Caco-2 (cell line): ENCODE measurements around the gene KIRREL3. TPM values are rescaled to one million over a fixed set of nuclear protein-coding genes. Genes with fewer than 3 reads are reported as not detected.

Experiments
- BruUV-seq: library from RNA; stranded (reverse); fragments of 400-500 nt; replicated peaks from 2 replicates; lab custom pipeline; 2021; lab: Mats Ljungman, UMichigan
- CTCF ChIA-PET: fragments of 300-600 bp; sonication (Branson Sonifier 250); formaldehyde crosslinking; loops from one replicate; lab custom pipeline; 2022; ENCODE audit warnings: antibody characterized with exemption; lab: Charles Lee
- POLR2A ChIA-PET: fragments of 300-600 bp; sonication (Branson Sonifier 250); formaldehyde crosslinking; loops from one replicate; lab custom pipeline; 2022; ENCODE audit warnings: antibody characterized with exemption; lab: Charles Lee
- DNase-seq, 2 experiments: peaks; one replicate each; pipeline versions ENCODE4 v3.0.0 to v3.0.0-alpha.2; 2020 to 2022
- H3K27me3 ChIP-seq: replicated peaks from 2 replicates; pipeline ENCODE4 v1.6.0; 2011; ENCODE audit warnings: low read length; ENCODE audit not compliant: control insufficient read depth, insufficient read depth
- H3K36me3 ChIP-seq: 2 replicates; pipeline ENCODE4 v1.5.1; 2011; ENCODE audit warnings: low read length; ENCODE audit not compliant: control insufficient read depth, insufficient read depth
- H3K4me1 ChIP-seq: fragments of 250-450 bp; sonication (Bioruptor Pico); 2 replicates; pipeline ENCODE4 v1.5.1; 2020; ENCODE audit warnings: mild to moderate bottlenecking
- H3K4me3 ChIP-seq: 2 replicates; pipeline ENCODE4 v1.5.1; 2011; ENCODE audit warnings: low read depth, mild to moderate bottlenecking, control low read depth, low read length
- H3K9me3 ChIP-seq: fragments of 250-450 bp; sonication (Bioruptor Pico); 2 replicates; pipeline ENCODE4 v1.5.1; 2020; ENCODE audit warnings: mild to moderate bottlenecking, moderate library complexity
- H3K27ac Mint-ChIP-seq: one replicate; pipeline ENCODE4 v1.8.0; 2022; ENCODE audit warnings: mixed read lengths; ENCODE audit not compliant: unreplicated experiment
- H3K27me3 Mint-ChIP-seq: one replicate; pipeline ENCODE4 v1.8.0; 2022; ENCODE audit warnings: mixed read lengths; ENCODE audit not compliant: insufficient read depth, unreplicated experiment
- H3K36me3 Mint-ChIP-seq: one replicate; pipeline ENCODE4 v1.8.0; 2022; ENCODE audit warnings: mild to moderate bottlenecking, mixed read lengths; ENCODE audit not compliant: insufficient read depth, unreplicated experiment
- H3K4me1 Mint-ChIP-seq: one replicate; pipeline ENCODE4 v1.8.0; 2022; ENCODE audit warnings: low read depth, mixed read lengths; ENCODE audit not compliant: unreplicated experiment
- H3K4me3 Mint-ChIP-seq: one replicate; pipeline ENCODE4 v1.8.0; 2022; ENCODE audit warnings: mild to moderate bottlenecking, moderate library complexity, mixed read lengths; ENCODE audit not compliant: unreplicated experiment
- H3K9me3 Mint-ChIP-seq: one replicate; pipeline ENCODE4 v1.8.0; 2022; ENCODE audit warnings: mixed read lengths; ENCODE audit not compliant: unreplicated experiment
- CTCF ChIP-seq, 2 experiments: fragments of 200-600 bp in 1 of 2; IDR thresholded peaks; 1 replicate in 1 of 2; 2 replicates in 1 of 2; pipeline versions ENCODE4 v1.5.1 to v1.8.0; 2011 to 2022; ENCODE audit warnings: antibody characterized with exemption in 1 of 2, control low read depth in 1 of 2, inconsistent platforms in 1 of 2, low read depth in 1 of 2, low read length in 1 of 2, mild to moderate bottlenecking in 1 of 2, moderate library complexity in 1 of 2; ENCODE audit not compliant: insufficient read depth in 1 of 2, severe bottlenecking in 1 of 2, unreplicated experiment in 1 of 2
- intact Hi-C: fragments of 100-400 bp; cut with micrococcal nuclease; formaldehyde crosslinking; loops from one replicate; pipeline ENCODE4 v1.10.0; 2022; ENCODE audit not compliant: unreplicated experiment
- total RNA-seq: library from RNA; stranded (reverse); gene quantifications from 2 replicates; pipeline ENCODE4 v1.2.3, GENCODE V29; 2022

Gene KIRREL3
- total RNA-seq, 1 experiment from 2014 or later: not detected

GRCh38 chr11:126790550-126791081 lies 210.0 kb downstream of the KIRREL3 start:
- Mint-ChIP-seq H3K4me3 (no peak overlapping the region), H3K36me3 (no peaks in the 10 kb centered on the region), H3K4me1 (no peaks in the 10 kb centered on the region), H3K27me3 (peaks cover 23% of the 10 kb centered on the region), H3K27ac (no peak overlapping the region), H3K9me3 (no peaks in the 10 kb centered on the region)
- POLR2A ChIA-PET: no interaction called here
- no TSS peak for BruUV-seq
- no peak for TF ChIP-seq CTCF (IDR thresholded peaks at IDR 0.05; ENCODE audit: insufficient read depth in 1 of 2, low read depth in 1 of 2, low read length in 1 of 2, severe bottlenecking in 1 of 2, unreplicated experiment in 1 of 2)
- DNase-seq: no peak
- Histone ChIP-seq H3K4me3 (no peak overlapping the region), H3K9me3 (no peaks in the 10 kb centered on the region), H3K27me3 (no peaks in the 10 kb centered on the region), H3K36me3 (no peaks in the 10 kb centered on the region), H3K4me1 (no peaks in the 10 kb centered on the region)
- intact Hi-C loops: no loop called here
- CTCF ChIA-PET: no interaction called here

- H3K36me3 ChIP-seq: no peaks in the 10 kb centered on the region
- peaks cover 21% of the 10 kb centered on the region for H3K27me3 Mint-ChIP-seq
- no peak overlapping the region for H3K4me3 ChIP-seq
- BruUV-seq: no TSS peak
- no peak overlapping the region for H3K4me3 Mint-ChIP-seq
- ChIA-PET CTCF (no interaction called here), POLR2A (no interaction called here)
- H3K9me3 ChIP-seq: no peaks in the 10 kb centered on the region
- H3K27me3 ChIP-seq: no peaks in the 10 kb centered on the region
- no peaks in the 10 kb centered on the region for H3K36me3 Mint-ChIP-seq
- no peaks in the 10 kb centered on the region for H3K4me1 Mint-ChIP-seq
- TF ChIP-seq CTCF (IDR thresholded peaks at IDR 0.05; ENCODE audit: insufficient read depth in 1 of 2, low read depth in 1 of 2, low read length in 1 of 2, severe bottlenecking in 1 of 2, unreplicated experiment in 1 of 2): no peak
- no peaks in the 10 kb centered on the region for H3K4me1 ChIP-seq
- no peaks in the 10 kb centered on the region for H3K9me3 Mint-ChIP-seq
- no peak overlapping the region for H3K27ac Mint-ChIP-seq
- intact Hi-C loops: no loop called here
- no peak for DNase-seq
Observed at GRCh38 chr11:126782810-126783209, 217.8 kb downstream of the KIRREL3 start.

GRCh38 chr11:126781942-126782341 lies 218.6 kb downstream of the KIRREL3 start:
- ChIA-PET CTCF (no interaction called here), POLR2A (no interaction called here)
- no peak for TF ChIP-seq CTCF (IDR thresholded peaks at IDR 0.05; ENCODE audit: insufficient read depth in 1 of 2, low read depth in 1 of 2, low read length in 1 of 2, severe bottlenecking in 1 of 2, unreplicated experiment in 1 of 2)
- H3K36me3 ChIP-seq: no peaks in the 10 kb centered on the region
- H3K9me3 ChIP-seq: no peaks in the 10 kb centered on the region
- H3K27me3 Mint-ChIP-seq: peaks cover 23% of the 10 kb centered on the region
- DNase-seq: no peak
- no peaks in the 10 kb centered on the region for H3K36me3 Mint-ChIP-seq
- no peaks in the 10 kb centered on the region for H3K27me3 ChIP-seq
- H3K27ac Mint-ChIP-seq: no peak overlapping the region
- H3K4me3 Mint-ChIP-seq: no peak overlapping the region
- intact Hi-C loops: no loop called here
- H3K4me3 ChIP-seq: no peak overlapping the region
- no peaks in the 10 kb centered on the region for H3K4me1 ChIP-seq
- no peaks in the 10 kb centered on the region for H3K9me3 Mint-ChIP-seq
- no TSS peak for BruUV-seq
- no peaks in the 10 kb centered on the region for H3K4me1 Mint-ChIP-seq
